MCF 10A (cell line): ENCODE measurements around the gene CRISP1. TPM values are rescaled to one million over a fixed set of nuclear protein-coding genes. Genes with fewer than 3 reads are reported as not detected.

Experiments used
- Bru-seq: library from RNA; stranded (reverse); fragments of 400-500 nt; gene quantifications from one replicate; lab custom pipeline; 2021; lab: Mats Ljungman, UMichigan
- BruChase-seq, 2 experiments: library from RNA; stranded (reverse); fragments of 400-500 nt; gene quantifications; one replicate each; lab custom pipeline; 2021; lab: Mats Ljungman, UMichigan
- BruUV-seq: library from RNA; stranded (reverse); fragments of 400-500 nt; replicated peaks from 2 replicates; lab custom pipeline; 2021; lab: Mats Ljungman, UMichigan
- CTCF ChIA-PET: fragments of 300-600 bp; sonication (Branson Sonifier 250); formaldehyde crosslinking; extraction: SDS; loops from one replicate; lab custom pipeline; 2021; ENCODE audit warnings: antibody characterized with exemption, inconsistent platforms; lab: Yijun Ruan, JAX
- POLR2A ChIA-PET: fragments of 300-600, 350-650 bp; sonication (Branson Sonifier 250); formaldehyde crosslinking; extraction: SDS; loops from one replicate; lab custom pipeline; 2020; ENCODE audit warnings: antibody characterized with exemption, inconsistent platforms; lab: Yijun Ruan, JAX
- DNase-seq: peaks from one replicate; pipeline ENCODE4 v3.0.0-alpha.2; 2018; ENCODE audit not compliant: unreplicated experiment
- H3K27ac Mint-ChIP-seq: one replicate; pipeline ENCODE4 v1.8.0; 2022; ENCODE audit warnings: mild to moderate bottlenecking, low read depth, mixed read lengths; ENCODE audit not compliant: unreplicated experiment
- H3K27me3 Mint-ChIP-seq: one replicate; pipeline ENCODE4 v1.8.0; 2022; ENCODE audit warnings: mixed read lengths; ENCODE audit not compliant: insufficient read depth, unreplicated experiment
- H3K36me3 Mint-ChIP-seq: one replicate; pipeline ENCODE4 v1.8.0; 2022; ENCODE audit warnings: mild to moderate bottlenecking, moderate library complexity, mixed read lengths; ENCODE audit not compliant: insufficient read depth, unreplicated experiment
- H3K4me1 Mint-ChIP-seq: one replicate; pipeline ENCODE4 v1.8.0; 2022; ENCODE audit warnings: mixed read lengths; ENCODE audit not compliant: insufficient read depth, unreplicated experiment
- H3K4me3 Mint-ChIP-seq: one replicate; pipeline ENCODE4 v1.8.0; 2022; ENCODE audit warnings: mild to moderate bottlenecking, moderate library complexity, mixed read lengths; ENCODE audit not compliant: unreplicated experiment
- H3K9me3 Mint-ChIP-seq: one replicate; pipeline ENCODE4 v1.8.0; 2022; ENCODE audit warnings: mixed read lengths; ENCODE audit not compliant: unreplicated experiment
- intact Hi-C: fragments of 100-400 bp; cut with micrococcal nuclease; formaldehyde crosslinking; loops from 2 replicates; pipeline ENCODE4 v1.14.1; 2022
- long read RNA-seq: library from polyadenylated mRNA; stranded (forward); transcript quantifications from one replicate; pipeline ENCODE4 v2.0.0, GENCODE V29; 2022
- total RNA-seq: library from RNA; stranded (reverse); gene quantifications from 2 replicates; pipeline ENCODE4 v1.2.3, GENCODE V29; 2022
- TF ChIP-seq, protein P1 (sequence below): fragments of 200-600 bp; IDR thresholded peaks from one replicate; pipeline ENCODE4 v1.8.0; 2022; ENCODE audit warnings: antibody characterized with exemption, mild to moderate bottlenecking; ENCODE audit not compliant: unreplicated experiment

The CRISP1 gene, protein sequence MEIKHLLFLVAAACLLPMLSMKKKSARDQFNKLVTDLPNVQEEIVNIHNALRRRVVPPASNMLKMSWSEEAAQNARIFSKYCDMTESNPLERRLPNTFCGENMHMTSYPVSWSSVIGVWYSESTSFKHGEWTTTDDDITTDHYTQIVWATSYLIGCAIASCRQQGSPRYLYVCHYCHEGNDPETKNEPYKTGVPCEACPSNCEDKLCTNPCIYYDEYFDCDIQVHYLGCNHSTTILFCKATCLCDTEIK
- total RNA-seq (not detected in 2 replicates), Bru-seq, nascent RNA (percentile 1 among the genes with signal in this experiment), BruChase-seq, experiment 1, labeled RNA remaining after a 6-hour chase (not detected), BruChase-seq, experiment 2, labeled RNA remaining after a 2-hour chase (not detected)
- long read RNA-seq = 0 reads

DNA sequence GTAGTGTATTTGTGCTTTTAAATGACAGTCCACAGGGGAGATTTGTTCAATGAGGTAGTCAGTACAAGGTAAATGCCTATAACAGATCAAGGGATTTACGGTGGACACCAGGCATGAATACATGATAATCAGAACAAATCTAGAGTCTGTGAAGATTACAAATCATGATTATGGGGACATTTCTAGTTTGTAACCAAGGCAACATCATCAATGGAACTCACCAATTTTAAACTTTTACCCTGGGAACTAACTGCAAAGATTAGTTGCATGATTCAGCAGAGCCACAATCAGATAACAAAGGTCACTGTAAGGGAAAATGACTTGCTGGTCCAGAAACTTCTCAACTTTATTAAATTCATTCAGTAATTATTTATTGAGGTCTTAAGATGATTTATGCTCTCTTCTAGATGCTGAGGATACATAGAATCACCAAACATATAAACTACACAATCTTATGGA, at the start of gene CRISP1:
Gene CRISP1 (minus strand): TSS at position 51 of the 459 bp plus-strand sequence. CDS start 9,135 bp downstream, outside the sequence.
- Mint-ChIP-seq H3K4me3 (no peak within 1 kb of the TSS), H3K27me3 (no peaks in the 10 kb centered on the region)
- BruUV-seq = no TSS peak

DNA sequence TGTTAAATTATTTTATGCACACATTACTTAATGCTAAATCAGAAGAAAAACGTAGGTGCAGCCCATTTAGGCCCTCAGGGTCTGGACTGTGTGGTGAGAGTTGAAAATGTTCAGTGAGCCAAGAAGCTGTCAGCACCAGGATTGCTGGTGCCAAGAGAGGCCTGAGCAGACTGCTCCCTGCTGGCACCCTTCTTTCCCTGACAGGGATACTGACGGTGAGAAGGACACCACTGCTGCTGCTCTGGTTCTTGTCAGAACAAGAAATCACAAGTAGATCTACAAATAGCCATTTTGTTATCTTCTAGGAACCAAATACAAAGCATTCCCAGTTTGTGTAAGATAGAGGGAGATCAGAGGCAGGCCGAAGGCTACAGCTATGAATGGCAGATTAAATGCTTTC, 48.7 kb upstream of the CRISP1 start:
- ChIA-PET POLR2A (interaction anchor here (1.1 to 1.2 kb wide), 2 partner anchors 9 to 93 kb away, joined by 3 to 4 read pairs; no protein-coding TSS in a partner anchor), CTCF (interaction anchor here (0.7 to 1.2 kb wide), 3 partner anchors 10 to 108 kb away, joined by 3 to 4 read pairs (median 3); no protein-coding TSS in a partner anchor)
- H3K4me3 Mint-ChIP-seq = no peak overlapping the region
- DNase-seq = peak; percentile 42
- H3K36me3 Mint-ChIP-seq = no peaks in the 10 kb centered on the region
- H3K27me3 Mint-ChIP-seq = no peaks in the 10 kb centered on the region
- H3K4me1 Mint-ChIP-seq = no peaks in the 10 kb centered on the region
- BruUV-seq = no TSS peak
- intact Hi-C loops = no loop called here
- peak overlapping the region; percentile 22 for H3K27ac Mint-ChIP-seq
- no peaks in the 10 kb centered on the region for H3K9me3 Mint-ChIP-seq
- TF ChIP-seq, protein P1, sequence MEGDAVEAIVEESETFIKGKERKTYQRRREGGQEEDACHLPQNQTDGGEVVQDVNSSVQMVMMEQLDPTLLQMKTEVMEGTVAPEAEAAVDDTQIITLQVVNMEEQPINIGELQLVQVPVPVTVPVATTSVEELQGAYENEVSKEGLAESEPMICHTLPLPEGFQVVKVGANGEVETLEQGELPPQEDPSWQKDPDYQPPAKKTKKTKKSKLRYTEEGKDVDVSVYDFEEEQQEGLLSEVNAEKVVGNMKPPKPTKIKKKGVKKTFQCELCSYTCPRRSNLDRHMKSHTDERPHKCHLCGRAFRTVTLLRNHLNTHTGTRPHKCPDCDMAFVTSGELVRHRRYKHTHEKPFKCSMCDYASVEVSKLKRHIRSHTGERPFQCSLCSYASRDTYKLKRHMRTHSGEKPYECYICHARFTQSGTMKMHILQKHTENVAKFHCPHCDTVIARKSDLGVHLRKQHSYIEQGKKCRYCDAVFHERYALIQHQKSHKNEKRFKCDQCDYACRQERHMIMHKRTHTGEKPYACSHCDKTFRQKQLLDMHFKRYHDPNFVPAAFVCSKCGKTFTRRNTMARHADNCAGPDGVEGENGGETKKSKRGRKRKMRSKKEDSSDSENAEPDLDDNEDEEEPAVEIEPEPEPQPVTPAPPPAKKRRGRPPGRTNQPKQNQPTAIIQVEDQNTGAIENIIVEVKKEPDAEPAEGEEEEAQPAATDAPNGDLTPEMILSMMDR = no peak

More for the DNA sequence above, at the start of gene CRISP1:
- no peaks in the 10 kb centered on the region for H3K36me3 Mint-ChIP-seq
- H3K9me3 Mint-ChIP-seq = peaks cover 7% of the 10 kb centered on the region
- intact Hi-C loops = no loop called here
- H3K27ac Mint-ChIP-seq = no peak within 1 kb of the TSS
- no peak for DNase-seq
- H3K4me1 Mint-ChIP-seq = no peaks in the 10 kb centered on the region
- CTCF ChIA-PET = no interaction called here
- POLR2A ChIA-PET = no interaction called here
- TF ChIP-seq, protein P1 = no peak

DNA sequence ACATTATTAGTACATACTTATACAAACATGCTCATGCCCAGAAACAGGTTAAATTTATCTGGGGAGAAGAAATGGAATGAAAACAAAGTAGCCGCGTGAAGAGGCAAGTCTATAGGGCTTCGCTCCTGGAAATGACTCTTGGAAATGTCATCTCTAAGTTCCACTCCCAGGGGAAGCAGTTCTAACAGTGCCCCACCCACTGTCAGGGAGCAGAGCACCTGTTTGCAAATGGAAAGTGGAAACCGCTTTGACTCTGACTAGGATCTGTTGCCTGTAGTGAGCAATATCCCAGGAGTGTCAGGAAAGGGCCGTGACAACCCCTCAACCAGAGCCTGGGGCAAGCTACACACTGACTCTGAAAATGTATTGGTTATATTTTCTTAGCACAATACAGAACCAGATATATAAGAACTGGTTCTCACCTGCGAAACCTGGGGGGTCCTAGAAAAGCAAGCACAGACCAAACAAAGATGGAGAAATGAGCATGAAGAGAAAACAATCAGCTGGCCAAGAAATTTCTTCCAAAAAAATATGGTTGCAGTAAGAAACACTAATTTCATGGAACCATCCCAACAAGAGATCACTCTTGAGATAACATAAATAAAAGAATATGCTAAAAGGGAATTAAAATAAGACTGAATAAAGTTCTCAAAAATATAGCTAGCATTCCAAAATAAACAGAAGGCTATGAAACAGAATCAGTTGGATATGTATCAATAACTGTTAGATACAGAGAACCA, 47.5 kb upstream of the CRISP1 start:
- ChIA-PET CTCF (interaction anchor here (1.2 kb wide), 1 partner anchor 109 kb away, joined by 3 read pairs; no protein-coding TSS in a partner anchor), POLR2A (interaction anchor here (1.0 kb wide), 1 partner anchor 13 kb away, joined by 4 read pairs; no protein-coding TSS in a partner anchor)
- Mint-ChIP-seq H3K4me3 (no peak overlapping the region), H3K27ac (no peak overlapping the region), H3K9me3 (no peaks in the 10 kb centered on the region), H3K36me3 (no peaks in the 10 kb centered on the region), H3K27me3 (no peaks in the 10 kb centered on the region), H3K4me1 (no peaks in the 10 kb centered on the region)
- DNase-seq = no peak
- intact Hi-C loops = no loop called here
- no TSS peak for BruUV-seq
- TF ChIP-seq, protein P1 = no peak
